ENCODE measurements around the gene POU2AF3. TPM values are rescaled to one million over a fixed set of nuclear protein-coding genes. Genes with fewer than 3 reads are reported as not detected.

Gene POU2AF3
- total and polyA plus RNA-seq, 2 of the 4 experiments (the other 2 are of a cell fraction) = 0.17 TPM; not detected in 1

DNA sequence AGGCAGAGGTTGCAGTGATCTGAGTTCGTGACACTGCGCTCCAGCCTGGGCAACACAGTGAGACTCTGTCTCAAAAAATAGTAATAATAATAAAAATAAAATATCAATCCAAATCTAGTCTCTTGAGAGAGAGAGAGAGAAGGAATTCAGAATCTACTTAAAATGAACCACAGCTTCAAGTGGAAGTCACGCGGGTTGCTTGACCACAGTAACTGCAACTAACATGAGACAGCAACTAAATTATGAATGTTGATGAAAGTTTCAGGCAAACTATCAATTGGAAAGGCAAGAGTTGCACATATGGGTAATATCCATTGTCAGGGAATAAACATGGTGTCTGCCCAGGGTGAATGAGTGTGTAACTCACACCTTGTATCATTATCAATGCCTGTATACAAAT lies 40.3 kb upstream of the POU2AF3 start:
- H3K4me1 ChIP-seq (ENCODE audit: control insufficient read depth, insufficient read depth, low read length) = no peaks in the 10 kb centered on the region
- H4K20me1 ChIP-seq (ENCODE audit: insufficient read depth, low read length) = no peaks in the 10 kb centered on the region
- H2AFZ ChIP-seq (replicated peaks; ENCODE audit: low read length, poor library complexity) = no peak overlapping the region
- H3K4me3 ChIP-seq (ENCODE audit: insufficient read depth, low read depth, low read length) = no peak overlapping the region
- H3K27ac ChIP-seq (ENCODE audit: insufficient read depth, low read length) = no peak overlapping the region
- no peak overlapping the region for H3K18ac ChIP-seq (ENCODE audit: low read depth, low read length)
- POLR2A ChIA-PET (ENCODE audit: unreplicated experiment) = no interaction called here
- ATAC-seq (ENCODE audit: low read depth) (no peak), DNase-seq (no peak)
- no peak overlapping the region for H3K4ac ChIP-seq (ENCODE audit: low read depth, low read length)
- no peak overlapping the region for H2BK15ac ChIP-seq (ENCODE audit: low read depth, low read length)
- H2BK120ac ChIP-seq (ENCODE audit: low read depth, low read length) = no peak overlapping the region
- TF ChIP-seq RAD21 (IDR thresholded peaks at IDR 0.05; ENCODE audit: low read length) = no peak
- TF ChIP-seq FOS (IDR thresholded peaks at IDR 0.05; ENCODE audit: low read depth, low read length) = no peak
- TF ChIP-seq RFX5 (IDR thresholded peaks at IDR 0.05; ENCODE audit: low read depth, low read length) = no peak
- no peak for TF ChIP-seq RCOR1 (IDR thresholded peaks at IDR 0.05; ENCODE audit: insufficient replicate concordance, low read length)
- TF ChIP-seq, protein P1, sequence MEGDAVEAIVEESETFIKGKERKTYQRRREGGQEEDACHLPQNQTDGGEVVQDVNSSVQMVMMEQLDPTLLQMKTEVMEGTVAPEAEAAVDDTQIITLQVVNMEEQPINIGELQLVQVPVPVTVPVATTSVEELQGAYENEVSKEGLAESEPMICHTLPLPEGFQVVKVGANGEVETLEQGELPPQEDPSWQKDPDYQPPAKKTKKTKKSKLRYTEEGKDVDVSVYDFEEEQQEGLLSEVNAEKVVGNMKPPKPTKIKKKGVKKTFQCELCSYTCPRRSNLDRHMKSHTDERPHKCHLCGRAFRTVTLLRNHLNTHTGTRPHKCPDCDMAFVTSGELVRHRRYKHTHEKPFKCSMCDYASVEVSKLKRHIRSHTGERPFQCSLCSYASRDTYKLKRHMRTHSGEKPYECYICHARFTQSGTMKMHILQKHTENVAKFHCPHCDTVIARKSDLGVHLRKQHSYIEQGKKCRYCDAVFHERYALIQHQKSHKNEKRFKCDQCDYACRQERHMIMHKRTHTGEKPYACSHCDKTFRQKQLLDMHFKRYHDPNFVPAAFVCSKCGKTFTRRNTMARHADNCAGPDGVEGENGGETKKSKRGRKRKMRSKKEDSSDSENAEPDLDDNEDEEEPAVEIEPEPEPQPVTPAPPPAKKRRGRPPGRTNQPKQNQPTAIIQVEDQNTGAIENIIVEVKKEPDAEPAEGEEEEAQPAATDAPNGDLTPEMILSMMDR (conservative IDR thresholded peaks at IDR 0.05; ENCODE audit: low read depth, low read length) = no peak
- no peak for TF ChIP-seq SMC3 (IDR thresholded peaks at IDR 0.05; ENCODE audit: low read depth, low read length)
- no peak for TF ChIP-seq MAZ (IDR thresholded peaks at IDR 0.05; ENCODE audit: borderline replicate concordance, low read depth, low read length)
- TF ChIP-seq, protein P2, sequence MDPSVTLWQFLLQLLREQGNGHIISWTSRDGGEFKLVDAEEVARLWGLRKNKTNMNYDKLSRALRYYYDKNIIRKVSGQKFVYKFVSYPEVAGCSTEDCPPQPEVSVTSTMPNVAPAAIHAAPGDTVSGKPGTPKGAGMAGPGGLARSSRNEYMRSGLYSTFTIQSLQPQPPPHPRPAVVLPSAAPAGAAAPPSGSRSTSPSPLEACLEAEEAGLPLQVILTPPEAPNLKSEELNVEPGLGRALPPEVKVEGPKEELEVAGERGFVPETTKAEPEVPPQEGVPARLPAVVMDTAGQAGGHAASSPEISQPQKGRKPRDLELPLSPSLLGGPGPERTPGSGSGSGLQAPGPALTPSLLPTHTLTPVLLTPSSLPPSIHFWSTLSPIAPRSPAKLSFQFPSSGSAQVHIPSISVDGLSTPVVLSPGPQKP (IDR thresholded peaks at IDR 0.05; ENCODE audit: borderline replicate concordance, low read depth, low read length) = no peak
- TF ChIP-seq, protein P3, sequence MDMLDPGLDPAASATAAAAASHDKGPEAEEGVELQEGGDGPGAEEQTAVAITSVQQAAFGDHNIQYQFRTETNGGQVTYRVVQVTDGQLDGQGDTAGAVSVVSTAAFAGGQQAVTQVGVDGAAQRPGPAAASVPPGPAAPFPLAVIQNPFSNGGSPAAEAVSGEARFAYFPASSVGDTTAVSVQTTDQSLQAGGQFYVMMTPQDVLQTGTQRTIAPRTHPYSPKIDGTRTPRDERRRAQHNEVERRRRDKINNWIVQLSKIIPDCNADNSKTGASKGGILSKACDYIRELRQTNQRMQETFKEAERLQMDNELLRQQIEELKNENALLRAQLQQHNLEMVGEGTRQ (IDR thresholded peaks at IDR 0.05; ENCODE audit: low read depth, low read length) = no peak
- no peak for TF ChIP-seq CEBPB (IDR thresholded peaks at IDR 0.05; ENCODE audit: low read depth, low read length)
- TF ChIP-seq POLR2A (IDR thresholded peaks at IDR 0.05; ENCODE audit: low read depth, low read length) = no peak
- TF ChIP-seq NFE2L2 (IDR thresholded peaks at IDR 0.05; ENCODE audit: low read depth, low read length) = no peak
- no peak for TF ChIP-seq CHD1 (IDR thresholded peaks at IDR 0.05; ENCODE audit: low read depth, low read length)
- TF ChIP-seq BHLHE40 (IDR thresholded peaks at IDR 0.05; ENCODE audit: low read depth, low read length) = no peak
- TF ChIP-seq MXI1 (IDR thresholded peaks at IDR 0.05; ENCODE audit: borderline replicate concordance, low read depth, low read length) = no peak
- no peak for TF ChIP-seq MAFK (IDR thresholded peaks at IDR 0.05; ENCODE audit: low read depth, low read length)
- H3K27me3 ChIP-seq (ENCODE audit: control insufficient read depth, insufficient read depth, low read length) = peaks cover 30% of the 10 kb centered on the region
- H2AK5ac ChIP-seq (ENCODE audit: low read depth, low read length) = no peak overlapping the region
- H2BK5ac ChIP-seq (ENCODE audit: low read depth, low read length, poor library complexity, severe bottlenecking) = no peak overlapping the region
- CTCF ChIA-PET = no interaction called here
- no peak overlapping the region for H3K56ac ChIP-seq (ENCODE audit: extremely low read depth, insufficient read depth, low read length)
- no peaks in the 10 kb centered on the region for H3K36me3 ChIP-seq (ENCODE audit: control insufficient read depth, insufficient read depth, low read length)
- no peak overlapping the region for H3K4me2 ChIP-seq (ENCODE audit: low read depth, low read length)
- no peak overlapping the region for H3K23ac ChIP-seq (ENCODE audit: low read depth, low read length)
- no peak overlapping the region for H4K91ac ChIP-seq (ENCODE audit: insufficient read depth, low read depth, low read length)
- in situ Hi-C loops (cut with MboI; ENCODE audit: low sequenced_read_pairs) (no loop called here), intact Hi-C loops (cut with micrococcal nuclease) (no loop called here), dilution Hi-C loops (cut with HindIII; ENCODE audit: low sequenced_read_pairs, unreplicated experiment) (no loop called here)
- no CpG with 5 or more reads among the region's 4 CpGs for WGBS, 2 experiments (ENCODE audit: extremely low coverage in 2 of 2, insufficient read length in 1 of 2)
- no peaks in the 10 kb centered on the region for H3K79me1 ChIP-seq (ENCODE audit: low read depth in 1 of 2, low read length in 2 of 2)
- H3K9me3 ChIP-seq (ENCODE audit: control insufficient read depth, insufficient read depth, low read length) = no peaks in the 10 kb centered on the region; the same call in 1 of the 2 replicates
- H3K9me1 ChIP-seq (ENCODE audit: insufficient read depth, low read length) = no peaks in the 10 kb centered on the region
- H2AK9ac ChIP-seq (replicated peaks; ENCODE audit: low read depth, low read length, poor library complexity) = no peak overlapping the region
- BruUV-seq (replicated peaks) = no TSS peak
- H4K5ac ChIP-seq (ENCODE audit: low read depth, low read length) = no peak overlapping the region
- H3K9ac ChIP-seq (ENCODE audit: low read depth, low read length) = no peak overlapping the region
- no peak overlapping the region for H4K8ac ChIP-seq (ENCODE audit: low read depth in 2 of 2, low read length in 2 of 2)
- no peak overlapping the region for H3K14ac ChIP-seq (replicated peaks; ENCODE audit: low read depth, low read length)
- H2BK20ac ChIP-seq (ENCODE audit: low read depth, low read length) = no peak overlapping the region

All from IMR-90 (cell line).